Fibroblast of peridontal ligament (primary cell): ENCODE results near the gene OGDHL.

Experiments used
- DNase-seq: peaks from one replicate; pipeline ENCODE4 v3.0.0-alpha.2; 2010; ENCODE audit errors: extremely low read depth

OGDHL gene

GRCh38 chr10:49690698-49691356 is 71.3 kb downstream of the OGDHL start:
- DNase-seq, result no peak

- no peak for DNase-seq
These were observed 72.1 kb downstream of the OGDHL start for GRCh38 chr10:49689882-49690510.

- no peak for DNase-seq
These were observed 73.2 kb downstream of the OGDHL start for GRCh38 chr10:49688920-49689319.

- DNase-seq, result no peak
These were observed 73.8 kb downstream of the OGDHL start for GRCh38 chr10:49688261-49688846.

GRCh38 chr10:49686651-49687050 is 75.5 kb downstream of the OGDHL start:
- no peak for DNase-seq
